Right forelimb (tissue), 1 donor: Measurements from ENCODE around the gene CHST7.

Experiments
- DNase-seq: peaks from one replicate; pipeline ENCODE4 v3.0.0-alpha.2; 2018

The CHST7 gene

GRCh38 chrX:46610070-46610658, 36.6 kb downstream of the CHST7 start:
- no peak for DNase-seq

- DNase-seq: no peak
Observed at GRCh38 chrX:46611658-46612362, 38.2 kb downstream of the CHST7 start.

- no peak for DNase-seq
Observed at GRCh38 chrX:46617906-46618305, 44.3 kb downstream of the CHST7 start.

- DNase-seq: no peak
Observed at GRCh38 chrX:46618947-46619346, 45.4 kb downstream of the CHST7 start.

- DNase-seq: no peak
Observed at GRCh38 chrX:46620505-46620904, 46.9 kb downstream of the CHST7 start.

GRCh38 chrX:46621572-46621971, 48.0 kb downstream of the CHST7 start:
- no peak for DNase-seq

- no peak for DNase-seq
Observed at GRCh38 chrX:46624090-46624786, 50.7 kb downstream of the CHST7 start.

- DNase-seq: no peak
Observed at GRCh38 chrX:46626566-46626965, 53.0 kb downstream of the CHST7 start.

GRCh38 chrX:46627062-46627461, 53.5 kb downstream of the CHST7 start:
- no peak for DNase-seq

- DNase-seq: no peak
Observed at GRCh38 chrX:46627711-46628419, 54.3 kb downstream of the CHST7 start.

GRCh38 chrX:46628460-46629371, 55.2 kb downstream of the CHST7 start:
- DNase-seq: no peak

GRCh38 chrX:46630141-46630540, 56.6 kb downstream of the CHST7 start:
- DNase-seq: no peak

- DNase-seq: no peak
Observed at GRCh38 chrX:46634577-46634976, 61.0 kb downstream of the CHST7 start.

- no peak for DNase-seq
Observed at GRCh38 chrX:46635186-46635585, 61.6 kb downstream of the CHST7 start.

- DNase-seq: no peak
Observed at GRCh38 chrX:46636223-46636622, 62.7 kb downstream of the CHST7 start.

- DNase-seq: no peak
Observed at GRCh38 chrX:46637938-46638337, 64.4 kb downstream of the CHST7 start.

- DNase-seq: no peak
Observed at GRCh38 chrX:46642145-46642544, 68.6 kb downstream of the CHST7 start.

- no peak for DNase-seq
Observed at GRCh38 chrX:46643636-46644035, 70.1 kb downstream of the CHST7 start.

GRCh38 chrX:46645614-46646013, 72.0 kb downstream of the CHST7 start:
- DNase-seq: no peak

- DNase-seq: no peak
Observed at GRCh38 chrX:46647251-46647650, 73.7 kb downstream of the CHST7 start.
